Keratinocyte (primary cell): ENCODE results near the gene VPS13C.
"Not testable (repeated sequence)": the region's sequence is repeated elsewhere in the genome, so short reads cannot be mapped to it uniquely, and the experiment has no call there.

Experiments
- EZH2 ChIP-seq: IDR thresholded peaks from one replicate; pipeline ENCODE4 v1.6.1; 2012; ENCODE audit warnings: inconsistent platforms, mild to moderate bottlenecking, low read length, moderate library complexity
- TF ChIP-seq, protein P1 (sequence below), 3 experiments: IDR thresholded peaks in 1 of 3; conservative IDR thresholded peaks in 1 of 3; optimal IDR thresholded peaks in 1 of 3; 2 replicates in 2 of 3; 3 replicates in 1 of 3; pipeline versions ENCODE3 to v1.5.1; 2011; ENCODE audit warnings: low read length in 3 of 3, mild to moderate bottlenecking in 3 of 3, moderate library complexity in 2 of 3, control low read depth in 1 of 3, inconsistent platforms in 1 of 3; ENCODE audit not compliant: insufficient read depth in 2 of 3; ENCODE audit errors: extremely low read depth in 1 of 3

GRCh38 chr15:62048254-62048653 lies 12.0 kb downstream of the VPS13C start:
- TF ChIP-seq, protein P1, sequence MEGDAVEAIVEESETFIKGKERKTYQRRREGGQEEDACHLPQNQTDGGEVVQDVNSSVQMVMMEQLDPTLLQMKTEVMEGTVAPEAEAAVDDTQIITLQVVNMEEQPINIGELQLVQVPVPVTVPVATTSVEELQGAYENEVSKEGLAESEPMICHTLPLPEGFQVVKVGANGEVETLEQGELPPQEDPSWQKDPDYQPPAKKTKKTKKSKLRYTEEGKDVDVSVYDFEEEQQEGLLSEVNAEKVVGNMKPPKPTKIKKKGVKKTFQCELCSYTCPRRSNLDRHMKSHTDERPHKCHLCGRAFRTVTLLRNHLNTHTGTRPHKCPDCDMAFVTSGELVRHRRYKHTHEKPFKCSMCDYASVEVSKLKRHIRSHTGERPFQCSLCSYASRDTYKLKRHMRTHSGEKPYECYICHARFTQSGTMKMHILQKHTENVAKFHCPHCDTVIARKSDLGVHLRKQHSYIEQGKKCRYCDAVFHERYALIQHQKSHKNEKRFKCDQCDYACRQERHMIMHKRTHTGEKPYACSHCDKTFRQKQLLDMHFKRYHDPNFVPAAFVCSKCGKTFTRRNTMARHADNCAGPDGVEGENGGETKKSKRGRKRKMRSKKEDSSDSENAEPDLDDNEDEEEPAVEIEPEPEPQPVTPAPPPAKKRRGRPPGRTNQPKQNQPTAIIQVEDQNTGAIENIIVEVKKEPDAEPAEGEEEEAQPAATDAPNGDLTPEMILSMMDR (optimal IDR thresholded peaks at IDR 0.05 in 1 of 3, IDR thresholded peaks at IDR 0.05 in 1 of 3, conservative IDR thresholded peaks at IDR 0.05 in 1 of 3; ENCODE audit: extremely low read depth in 1 of 3, insufficient read depth in 2 of 3, low read length in 3 of 3), result not testable (repeated sequence)
- not testable (repeated sequence) for TF ChIP-seq EZH2
